HG03064 (cell line): ENCODE data around the gene UBN2.
"Not testable (repeated sequence)": the region's sequence is repeated elsewhere in the genome, so short reads cannot be mapped to it uniquely, and the experiment has no call there.

Source experiments
- ATAC-seq: cut with Tn5 transposase; IDR thresholded peaks from one replicate; pipeline ENCODE4 v1.9.1; 2021; ENCODE audit warnings: low read depth; ENCODE audit not compliant: unreplicated experiment

Gene UBN2

GRCh38 chr7:139230774-139231512 is at the start of gene UBN2:
UBN2 (plus strand) TSS chr7:139231237; CDS start chr7:139231485, 248 bp downstream.
- peak; percentile 95 for ATAC-seq

- no peak for ATAC-seq
These were observed 49.6 kb upstream of the UBN2 start for GRCh38 chr7:139181404-139181803.

GRCh38 chr7:139182363-139182762 is 48.7 kb upstream of the UBN2 start:
- ATAC-seq = no peak

- ATAC-seq = no peak
These were observed 47.8 kb upstream of the UBN2 start for GRCh38 chr7:139183251-139183650.

- ATAC-seq = no peak
These were observed 47.1 kb upstream of the UBN2 start for GRCh38 chr7:139183878-139184338.

- ATAC-seq = no peak
These were observed 44.9 kb upstream of the UBN2 start for GRCh38 chr7:139186146-139186545.

- ATAC-seq = no peak
These were observed 41.7 kb upstream of the UBN2 start for GRCh38 chr7:139189357-139189756.

- ATAC-seq = no peak
These were observed 38.9 kb upstream of the UBN2 start for GRCh38 chr7:139192014-139192706.

GRCh38 chr7:139200382-139200781 is 30.7 kb upstream of the UBN2 start:
- no peak for ATAC-seq

- no peak for ATAC-seq
These were observed 27.0 kb upstream of the UBN2 start for GRCh38 chr7:139203992-139204391.

- no peak for ATAC-seq
These were observed 25.2 kb upstream of the UBN2 start for GRCh38 chr7:139205843-139206242.

GRCh38 chr7:139212133-139212532 is 18.9 kb upstream of the UBN2 start:
- no peak for ATAC-seq

GRCh38 chr7:139213489-139213888 is 17.5 kb upstream of the UBN2 start:
- ATAC-seq = not testable (repeated sequence)

- ATAC-seq = no peak
These were observed 12.9 kb upstream of the UBN2 start for GRCh38 chr7:139218173-139218572.

GRCh38 chr7:139224219-139224618 is 6.8 kb upstream of the UBN2 start:
- ATAC-seq = no peak

- not testable (repeated sequence) for ATAC-seq
These were observed 6.2 kb upstream of the UBN2 start for GRCh38 chr7:139224836-139225235.

- ATAC-seq = not testable (repeated sequence)
These were observed 5.5 kb upstream of the UBN2 start for GRCh38 chr7:139225286-139226157.

- ATAC-seq = not testable (repeated sequence)
These were observed 4.9 kb upstream of the UBN2 start for GRCh38 chr7:139226158-139226515.

GRCh38 chr7:139226988-139227488 is 4.0 kb upstream of the UBN2 start:
- ATAC-seq = not testable (repeated sequence)

GRCh38 chr7:139230023-139230422 is 1.0 kb upstream of the UBN2 start:
- ATAC-seq = no peak

GRCh38 chr7:139230484-139230773 is 608 bp upstream of the UBN2 start:
- no peak for ATAC-seq
